Measurements from ENCODE around the gene FRAS1. TPM values are rescaled to one million over a fixed set of nuclear protein-coding genes. Genes with fewer than 3 reads are reported as not detected.

FRAS1 gene
- total and polyA plus RNA-seq, 2 of the 8 experiments (the other 6 are each of a cell fraction or from before 2014, with no cell fraction given): 38.5 to 109 TPM

- Histone ChIP-seq H3K27ac (ENCODE audit: low read depth, low read length) (no peak overlapping the region), H3K18ac (ENCODE audit: extremely low read depth, low read length) (no peak overlapping the region)
- CTCF ChIA-PET (ENCODE audit: partially characterized antibody): interaction anchor here (0.7 kb wide), 1 partner anchor 12 kb away, joined by 3 read pairs; no protein-coding TSS in a partner anchor
- TF ChIP-seq BCL11A (IDR thresholded peaks at IDR 0.05; ENCODE audit: low read depth in 2 of 2, low read length in 2 of 2): no peak
- no peak for TF ChIP-seq USF2 (IDR thresholded peaks at IDR 0.05; ENCODE audit: low read length)
- no peak for TF ChIP-seq ATF3 (IDR thresholded peaks at IDR 0.05; ENCODE audit: insufficient read depth, low read depth, low read length)
- no peak for TF ChIP-seq SIN3A (conservative IDR thresholded peaks at IDR 0.05 in 1 of 2, IDR thresholded peaks at IDR 0.05 in 1 of 2; ENCODE audit: low read depth in 1 of 2, low read length in 2 of 2)
- no peak for TF ChIP-seq PHF8 (conservative IDR thresholded peaks at IDR 0.05; ENCODE audit: low read depth, low read length)
- TF ChIP-seq POLR2A (IDR thresholded peaks at IDR 0.05; ENCODE audit: control extremely low read depth in 1 of 2, low read depth in 2 of 2, low read length in 2 of 2): no peak
- no peak for TF ChIP-seq EGR1 (IDR thresholded peaks at IDR 0.05; ENCODE audit: borderline replicate concordance, low read depth, low read length)
- TF ChIP-seq GABPA (IDR thresholded peaks at IDR 0.05; ENCODE audit: borderline replicate concordance, insufficient read depth, low read length): no peak
- no peak for TF ChIP-seq HDAC2 (IDR thresholded peaks at IDR 0.05; ENCODE audit: borderline replicate concordance in 1 of 2, low read depth in 2 of 2, low read length in 2 of 2)
- TF ChIP-seq NANOG (IDR thresholded peaks at IDR 0.05; ENCODE audit: insufficient read depth, low read depth, low read length, poor library complexity, severe bottlenecking): no peak
- TF ChIP-seq SIX5 (IDR thresholded peaks at IDR 0.05; ENCODE audit: low read depth, low read length): no peak
These were observed 263.3 kb downstream of the FRAS1 start for GRCh38 chr4:78320349-78320935.

More at GRCh38 chr4:78320349-78320935, 263.3 kb downstream of the FRAS1 start:
- H2BK12ac ChIP-seq (ENCODE audit: low read depth, low read length): no peak overlapping the region
- H3K79me2 ChIP-seq (ENCODE audit: control insufficient read depth in 1 of 2, insufficient read depth in 2 of 2, low read length in 2 of 2): no peaks in the 10 kb centered on the region
- no peak overlapping the region for H3K4me2 ChIP-seq (ENCODE audit: insufficient read depth in 1 of 2, low read depth in 2 of 2, low read length in 2 of 2)
- no peak overlapping the region for H2AK5ac ChIP-seq (ENCODE audit: low read depth, low read length)
- DNase-seq (ENCODE audit: low read depth in 1 of 2, low spot score in 2 of 2) (no peak), FAIRE-seq (no peak)
- H3K27me3 ChIP-seq (replicated peaks in 1 of 4; ENCODE audit: control insufficient read depth in 3 of 4, extremely low read depth in 1 of 4, insufficient read depth in 3 of 4, low read length in 3 of 4): no peaks in the 10 kb centered on the region
- H3K9me3 ChIP-seq (ENCODE audit: insufficient read depth in 2 of 2, low read depth in 1 of 2, low read length in 1 of 2): no peaks in the 10 kb centered on the region
- no peaks in the 10 kb centered on the region for H4K20me1 ChIP-seq (replicated peaks in 1 of 2; ENCODE audit: control insufficient read depth in 1 of 2, insufficient read depth in 2 of 2, low read length in 2 of 2)
- H4K8ac ChIP-seq (ENCODE audit: extremely low read depth, insufficient read depth, low read length): no peak overlapping the region
- H3K14ac ChIP-seq (ENCODE audit: insufficient read length): no peak overlapping the region
- POLR2A ChIA-PET (ENCODE audit: partially characterized antibody): interaction anchor here (1.6 kb wide), 1 partner anchor 264 kb away, joined by 4 read pairs; no protein-coding TSS in a partner anchor
- H3K4me3 ChIP-seq (ENCODE audit: extremely low read depth in 1 of 4, insufficient read depth in 2 of 4, low read depth in 3 of 4, low read length in 4 of 4): no peak overlapping the region
- no peak overlapping the region for H2AFZ ChIP-seq (ENCODE audit: low read length)
- H3K4me1 ChIP-seq (replicated peaks in 1 of 4; ENCODE audit: control insufficient read depth in 3 of 4, insufficient read depth in 4 of 4, low read length in 3 of 4): peaks cover 0 to 5% (median 3%) of the 10 kb centered on the region in 4 experiments; a peak in 3 of 7 replicates
- no peak overlapping the region for H2BK120ac ChIP-seq (replicated peaks; ENCODE audit: low read depth, low read length)
- H2BK5ac ChIP-seq (ENCODE audit: low read depth, low read length): 0 out of 2 replicates have a peak overlapping the region, but pooled peaks have one; percentile 11
- no peak overlapping the region for H2BK15ac ChIP-seq (ENCODE audit: low read length)
- no peak overlapping the region for H3K9ac ChIP-seq (replicated peaks in 1 of 4; ENCODE audit: extremely low read depth in 1 of 4, low read depth in 3 of 4, low read length in 3 of 4)
- H3K36me3 ChIP-seq (ENCODE audit: control insufficient read depth in 2 of 4, insufficient read depth in 4 of 4, low read length in 3 of 4): peaks cover 11 to 54% (median 33%) of the 10 kb centered on the region in 4 experiments
- 83% methylated on average over 4 of the region's 4 CpGs; no CpG with 5 or more reads in 1 of the 2 experiments for WGBS, 2 experiments (ENCODE audit: extremely low coverage in 1 of 2, insufficient coverage in 1 of 2, insufficient read length in 1 of 2, insufficient replicate concordance in 2 of 2, low coverage in 1 of 2, low lambda C conversion rate in 2 of 2, missing lambda C conversion rate in 1 of 2)
- no peak overlapping the region for H3K56ac ChIP-seq (replicated peaks; ENCODE audit: insufficient read length, low read depth, low read length)
- no peaks in the 10 kb centered on the region for H3K79me1 ChIP-seq (ENCODE audit: low read depth, low read length)
- H2BK20ac ChIP-seq (ENCODE audit: low read length): no peak overlapping the region
- H4K5ac ChIP-seq (ENCODE audit: insufficient read length, low read depth, low read length): no peak overlapping the region
- no peaks in the 10 kb centered on the region for H3K23me2 ChIP-seq (ENCODE audit: low read depth, low read length)
- H3K23ac ChIP-seq (ENCODE audit: insufficient read length): no peak overlapping the region
- no peak overlapping the region for H4K91ac ChIP-seq (replicated peaks; ENCODE audit: insufficient read length, low read length)
- H3K4ac ChIP-seq (replicated peaks; ENCODE audit: insufficient read length, low read depth, low read length): no peak overlapping the region

Data from H1 (cell line).